G401.6 (cell line): ENCODE results near the gene ERFL.
"Not testable (repeated sequence)": the region's sequence is repeated elsewhere in the genome, so short reads cannot be mapped to it uniquely, and the experiment has no call there.

ENCODE experiments used
- FAIRE-seq: peaks from 2 replicates; lab custom pipeline; 2012; peaks lifted over from hg19 to GRCh38; lab: Jason Lieb, UNC

Gene ERFL

DNA sequence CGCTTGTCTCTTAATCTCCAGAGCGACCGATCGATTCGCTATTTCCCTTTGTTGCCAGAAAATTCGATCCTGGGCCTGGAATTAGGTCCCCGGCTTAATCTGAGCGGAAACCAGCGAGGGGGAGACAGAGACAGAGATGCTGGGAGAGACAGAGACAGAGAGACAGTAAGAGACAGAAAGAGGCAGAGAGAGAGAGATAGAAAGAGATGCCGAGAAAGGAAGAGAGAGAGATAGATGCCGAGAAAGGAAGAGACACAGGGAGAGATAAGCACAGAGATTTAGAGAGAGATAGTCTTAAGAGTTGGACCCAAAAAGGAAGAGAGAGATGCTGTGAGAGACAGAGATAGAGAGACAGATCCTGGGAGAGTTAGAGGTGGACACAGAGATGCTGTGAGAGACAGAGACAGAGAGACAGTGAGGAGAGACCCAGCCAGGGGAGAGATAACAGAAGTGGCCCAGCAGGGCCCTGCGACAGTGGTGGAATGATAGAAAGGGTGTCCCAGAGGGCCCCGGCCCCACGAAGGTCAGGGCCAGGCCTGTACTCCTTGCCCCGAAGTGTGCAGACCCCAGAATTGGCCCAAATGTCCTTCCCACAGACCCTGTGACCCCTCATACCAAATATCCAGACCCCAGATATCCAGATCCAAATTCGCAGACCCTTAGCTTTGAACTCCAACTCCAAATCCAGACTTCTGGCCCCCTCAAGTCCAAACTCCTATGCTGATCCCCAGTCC is 1.3 kb downstream of the ERFL start:
- no peak for FAIRE-seq

DNA sequence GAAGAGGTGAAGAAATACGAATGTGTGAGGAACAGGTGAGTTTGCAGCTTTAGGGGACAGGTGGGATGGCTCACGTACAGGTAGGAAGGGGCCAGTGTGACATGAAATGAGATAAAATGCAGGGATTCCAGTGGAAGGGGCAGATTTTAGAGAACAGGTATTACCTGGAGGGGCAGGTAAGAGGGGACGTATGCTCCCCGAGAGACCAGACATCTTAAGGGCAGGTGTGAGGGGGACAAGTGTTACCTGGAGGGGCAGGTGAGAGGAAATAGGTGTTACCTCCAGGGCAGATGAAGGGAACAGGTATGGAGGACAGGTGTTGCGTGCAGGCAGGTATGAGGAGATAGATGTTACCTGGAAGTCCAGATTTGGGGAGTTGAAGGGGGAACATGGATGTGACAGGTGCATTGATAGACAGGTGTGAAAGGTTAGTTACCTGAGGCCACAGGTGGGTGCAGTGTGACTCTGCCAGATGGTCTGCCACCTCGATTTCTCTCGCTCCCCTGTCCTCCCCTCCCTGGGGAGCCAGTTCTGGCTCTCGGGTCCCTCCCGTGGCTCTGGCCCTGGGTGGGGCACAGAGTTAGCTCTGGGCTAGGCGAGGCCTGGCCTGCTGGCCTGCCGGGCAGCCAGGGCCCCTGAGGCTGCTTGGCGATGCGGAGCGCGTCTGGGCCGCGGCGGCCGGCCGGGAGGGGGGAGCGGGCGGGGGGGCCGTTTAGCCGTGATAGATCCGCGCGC is 2.1 kb downstream of the ERFL start:
- FAIRE-seq = no peak

DNA sequence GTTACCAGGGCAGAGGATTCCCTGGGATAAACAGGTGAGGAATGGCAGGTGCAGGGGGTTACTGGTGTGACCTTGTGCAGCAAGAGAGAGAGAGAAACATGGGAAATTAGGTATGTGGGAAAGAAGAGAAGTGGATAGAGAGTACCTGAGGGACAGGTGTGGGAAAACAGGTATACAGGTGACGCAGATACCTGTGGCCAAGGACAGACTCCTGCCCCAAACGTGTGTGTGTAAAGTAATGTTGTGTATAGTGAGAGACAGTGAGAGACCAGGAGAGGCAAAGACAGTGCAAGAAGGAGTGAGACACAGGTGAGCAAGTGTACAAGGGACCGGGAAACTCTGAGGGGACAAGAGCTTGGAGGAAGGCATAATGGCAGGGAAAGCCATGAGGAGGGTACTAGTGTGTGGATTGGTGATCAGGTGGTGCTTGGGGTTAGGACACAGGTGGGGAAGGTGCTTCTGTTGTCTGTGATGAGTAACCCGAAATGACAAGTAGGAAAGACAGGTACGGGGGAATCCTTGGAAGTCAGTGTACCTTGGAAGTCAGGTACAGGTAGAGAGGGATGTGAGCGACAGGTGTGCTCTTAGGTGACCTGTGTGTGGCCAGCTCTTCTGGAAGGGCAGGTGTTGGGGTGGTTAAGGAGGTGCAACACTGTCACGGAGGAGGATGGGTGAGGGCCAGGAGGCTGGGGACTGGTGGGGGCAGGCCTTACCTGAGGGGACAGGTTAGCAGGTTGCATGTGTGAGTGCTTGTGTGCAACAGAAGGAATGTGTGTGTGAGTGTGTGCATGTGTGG is 2.8 kb downstream of the ERFL start:
- no peak for FAIRE-seq

DNA sequence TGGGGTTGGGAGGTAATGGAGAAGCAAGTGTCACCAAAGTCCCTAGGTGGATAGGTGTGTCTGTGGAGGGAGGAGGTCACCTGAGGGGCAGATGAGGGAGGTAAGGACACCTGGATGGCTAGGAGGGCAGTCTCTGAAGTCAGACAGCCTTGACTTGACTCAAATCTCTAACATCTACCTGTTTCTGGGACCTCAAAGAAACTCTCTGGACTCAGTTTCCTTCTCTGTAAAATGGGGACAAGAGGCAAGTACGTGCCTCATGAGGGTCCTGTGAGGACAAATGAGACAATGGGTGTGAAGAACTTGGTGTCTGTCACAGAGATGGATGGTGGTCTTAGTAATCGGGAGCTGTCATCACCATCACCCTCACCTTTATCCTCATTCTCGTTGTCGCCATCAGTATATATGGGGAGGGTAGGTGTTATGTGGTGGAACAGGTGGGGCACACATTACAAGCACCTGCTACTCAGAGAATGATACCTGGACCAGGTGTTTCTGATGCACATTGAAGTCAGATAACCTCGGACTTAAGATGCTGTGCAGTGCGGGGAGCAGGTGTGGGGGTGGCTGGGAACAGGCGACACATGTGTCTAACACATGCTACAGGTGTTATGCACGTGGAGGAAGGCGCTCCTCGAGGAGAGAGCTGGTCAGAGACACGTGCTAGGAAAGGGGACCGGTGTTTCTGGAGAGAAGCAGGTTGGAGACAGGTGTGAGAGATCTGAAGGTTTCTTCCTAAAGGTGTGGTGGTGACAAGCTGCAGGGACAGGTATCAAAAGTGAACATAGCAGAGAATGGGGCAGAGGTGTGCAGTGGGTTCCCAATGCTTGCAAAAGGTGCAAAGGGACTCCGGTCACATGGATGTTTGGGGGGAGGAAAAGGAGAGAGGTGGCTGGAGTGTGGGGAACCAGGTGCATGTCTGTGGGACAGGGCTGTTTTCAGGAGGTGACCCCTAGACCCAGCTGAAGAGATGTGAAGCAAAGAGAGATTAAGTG is 3.8 kb downstream of the ERFL start:
- no peak for FAIRE-seq

DNA sequence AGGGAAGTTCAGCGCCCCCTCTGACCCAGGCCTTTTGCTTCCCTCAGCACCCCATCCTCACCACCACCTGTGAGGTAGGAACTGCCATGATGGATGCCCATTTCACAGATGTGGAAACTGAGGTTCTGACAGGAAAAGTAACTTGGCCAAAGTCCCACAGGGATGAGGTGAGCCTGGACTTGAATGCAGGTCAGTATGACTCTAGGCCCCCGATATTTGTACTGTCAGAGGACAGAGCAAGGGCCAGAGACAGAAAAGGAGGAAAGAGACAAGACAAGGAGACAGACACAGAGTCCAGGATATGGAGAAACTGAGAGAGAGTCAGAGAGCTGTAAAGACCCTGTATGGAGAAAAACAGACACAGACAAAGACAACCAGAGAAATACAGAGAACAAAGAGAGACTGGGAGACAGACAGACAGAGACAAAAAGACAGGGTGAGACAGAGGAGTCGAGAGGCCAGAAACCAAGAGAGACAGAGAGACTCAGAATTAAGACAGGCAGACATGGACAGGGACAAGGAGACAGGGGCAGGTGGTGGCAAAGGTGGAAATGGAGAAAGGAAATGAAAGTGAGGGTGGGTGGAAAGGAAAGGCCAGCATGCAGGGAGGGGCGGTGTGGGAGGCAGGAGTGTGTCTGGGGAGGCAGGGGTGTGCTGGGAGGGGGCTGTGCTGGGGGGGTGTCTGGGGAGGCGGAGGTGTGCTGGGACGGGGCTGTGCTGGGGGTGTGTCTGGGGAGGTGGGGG is 5.0 kb downstream of the ERFL start:
- no peak for FAIRE-seq

DNA sequence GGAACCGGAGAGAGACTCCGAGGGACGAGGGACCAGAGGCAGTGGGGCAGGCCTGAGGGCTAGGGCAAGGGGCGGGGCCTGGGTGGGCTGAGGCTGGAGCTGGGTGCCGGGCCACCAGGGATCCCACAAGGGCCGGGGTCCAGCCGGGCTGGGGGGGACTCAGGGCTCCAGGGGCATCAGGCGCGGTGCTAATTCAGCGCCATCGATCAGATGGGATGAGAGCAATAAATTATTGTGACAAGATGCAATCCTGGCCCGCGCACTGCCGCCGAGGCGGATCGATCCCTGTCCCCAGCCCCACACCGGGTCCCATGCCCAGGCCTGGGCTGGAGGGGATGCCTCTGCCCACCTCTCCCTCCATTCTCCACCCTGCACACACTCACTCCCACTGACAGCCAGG is 5.7 kb downstream of the ERFL start:
- FAIRE-seq = no peak

DNA sequence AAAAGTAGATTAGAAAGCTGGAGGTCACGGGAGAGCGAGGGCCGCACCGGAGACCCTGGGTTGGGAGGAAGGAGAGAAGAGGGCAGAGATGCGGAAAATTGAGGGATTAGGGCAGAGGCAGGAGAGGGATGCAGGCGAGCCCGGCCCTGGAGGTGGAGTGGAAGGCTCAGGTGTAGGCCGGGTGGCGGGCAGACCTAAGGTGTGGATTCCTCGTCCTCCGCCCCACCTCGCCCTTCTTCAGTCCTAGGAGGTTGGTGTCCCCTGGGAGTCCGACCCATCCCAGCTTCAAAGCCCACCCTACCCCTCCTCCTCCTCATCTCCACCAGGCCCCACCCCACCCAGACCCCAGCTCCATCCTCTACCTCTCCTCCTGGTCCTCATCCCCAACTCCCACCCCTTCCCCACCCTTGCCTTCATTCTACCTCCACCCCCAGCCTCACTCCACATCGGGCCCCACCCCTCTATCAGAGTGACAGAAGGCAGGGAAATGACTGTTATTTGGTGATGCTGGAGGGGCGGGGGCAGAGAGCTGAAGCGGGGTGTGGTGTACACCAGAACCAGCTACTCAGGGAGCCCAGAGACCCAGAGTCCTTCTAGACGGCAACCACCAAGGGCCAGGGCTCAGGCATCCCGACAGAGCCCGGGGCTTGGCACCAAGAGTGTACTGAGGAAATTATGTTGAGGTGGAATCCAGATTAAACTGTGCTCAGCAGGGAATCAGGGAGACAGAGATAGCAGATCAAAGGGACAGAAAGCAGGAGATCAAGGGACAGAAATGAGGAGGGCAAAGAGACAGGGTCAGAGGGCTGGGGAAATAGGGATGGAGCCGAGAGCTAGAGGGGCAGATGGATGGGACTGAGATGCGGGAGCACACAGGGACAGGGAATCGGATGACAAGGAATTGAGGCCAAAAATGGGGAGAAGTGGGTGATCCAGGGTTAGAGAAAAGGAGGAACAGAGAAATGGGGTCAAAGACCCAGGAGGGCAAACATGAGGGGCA is 6.4 kb downstream of the ERFL start:
- FAIRE-seq = no peak

DNA sequence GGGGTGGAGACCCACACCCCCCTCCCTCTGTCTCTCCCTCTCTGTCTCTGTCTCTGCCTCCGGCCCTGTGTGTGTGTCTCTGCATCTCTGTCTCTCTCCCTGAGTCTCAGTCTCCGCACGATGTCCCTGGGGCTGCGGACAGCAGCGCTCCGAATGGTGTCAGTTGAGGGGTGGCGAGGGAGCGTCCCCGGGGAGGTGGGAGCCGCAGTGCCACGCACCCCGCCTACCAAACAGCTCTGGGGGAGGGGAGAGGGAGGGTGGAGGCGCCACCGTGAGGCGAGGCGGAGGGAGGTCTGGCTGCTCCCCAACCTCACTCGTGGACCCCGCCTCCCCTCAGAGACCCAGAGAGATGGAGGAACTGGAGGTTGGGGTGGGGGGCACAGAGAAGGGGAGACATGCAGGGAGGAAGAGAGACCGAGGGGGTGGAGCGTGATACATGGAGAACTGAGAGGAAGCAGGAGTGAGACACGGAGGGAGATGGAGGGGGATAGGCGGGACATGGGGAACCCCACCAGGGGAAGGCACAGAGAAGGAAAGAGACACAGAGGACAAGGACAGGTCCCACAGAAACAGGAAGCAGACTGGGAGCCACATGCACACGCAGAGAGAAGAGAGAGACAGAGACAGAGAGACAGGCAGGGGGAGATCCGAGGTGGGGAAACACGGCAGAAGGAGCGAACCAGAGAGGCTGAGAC is 7.2 kb downstream of the ERFL start:
- FAIRE-seq = no peak

DNA sequence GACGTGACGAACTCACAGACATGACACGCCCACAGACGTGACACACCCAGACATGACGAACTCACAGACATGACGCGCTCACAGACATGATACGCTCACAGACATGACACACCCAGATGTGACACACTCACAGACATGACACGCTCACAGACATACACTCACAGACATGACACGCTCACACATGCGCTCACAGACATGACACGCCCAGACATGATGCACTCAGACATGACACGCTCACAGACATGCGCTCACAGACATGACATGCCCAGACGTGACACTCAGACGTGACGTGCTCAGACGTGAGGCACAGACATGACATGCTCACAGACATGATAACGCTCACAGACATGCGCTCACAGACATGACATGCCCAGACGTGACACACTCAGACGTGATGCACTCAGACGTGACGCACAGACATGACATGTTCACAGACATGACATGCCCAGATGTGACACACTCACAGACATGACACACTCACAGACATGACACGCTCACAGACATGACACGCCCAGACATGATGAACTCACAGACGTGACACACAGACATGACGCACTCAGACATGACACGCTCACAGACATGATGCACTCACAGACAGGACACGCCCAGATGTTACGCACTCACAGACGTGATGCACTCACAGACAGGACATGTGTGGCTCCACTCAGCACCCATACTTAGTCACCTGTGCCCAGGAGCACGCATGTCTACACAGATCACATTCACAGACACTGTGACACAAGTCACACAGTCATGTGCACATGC is 8.1 kb downstream of the ERFL start:
- no peak for FAIRE-seq

DNA sequence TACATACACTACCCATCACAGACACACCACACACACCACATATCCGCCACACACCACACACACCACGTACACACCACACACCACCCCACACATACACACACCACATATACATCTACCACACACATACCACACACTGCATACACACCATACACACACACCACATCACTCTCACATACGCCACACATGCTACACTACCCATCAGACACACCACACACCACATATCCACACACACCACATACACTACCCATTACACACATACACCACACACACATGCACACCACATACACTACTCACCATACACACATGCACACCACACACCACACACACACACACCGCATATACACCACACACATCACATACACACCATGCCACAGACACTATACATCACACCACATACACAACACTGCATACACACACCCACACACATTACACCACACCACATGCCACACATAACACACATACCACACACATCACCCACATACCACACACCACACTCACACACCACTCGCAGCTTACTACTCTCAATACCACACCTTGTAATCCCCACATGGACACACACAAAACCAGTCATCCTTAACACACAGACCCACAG is 9.5 kb downstream of the ERFL start:
- no peak for FAIRE-seq

DNA sequence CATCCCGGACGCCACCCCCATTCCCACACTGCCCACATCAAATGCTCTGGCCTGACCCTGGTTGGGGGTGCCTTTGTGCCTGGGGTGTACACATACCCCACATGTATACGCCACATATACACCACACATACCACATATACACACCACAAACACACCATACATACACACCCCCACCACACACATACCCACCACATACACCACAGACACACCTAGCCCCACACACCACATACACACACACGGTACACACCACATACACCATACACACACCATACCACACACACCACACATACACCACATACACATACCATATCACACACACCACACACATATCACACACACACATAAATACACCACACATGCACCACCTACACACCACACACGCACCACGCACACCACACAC is 10.2 kb downstream of the ERFL start:
- FAIRE-seq = no peak

DNA sequence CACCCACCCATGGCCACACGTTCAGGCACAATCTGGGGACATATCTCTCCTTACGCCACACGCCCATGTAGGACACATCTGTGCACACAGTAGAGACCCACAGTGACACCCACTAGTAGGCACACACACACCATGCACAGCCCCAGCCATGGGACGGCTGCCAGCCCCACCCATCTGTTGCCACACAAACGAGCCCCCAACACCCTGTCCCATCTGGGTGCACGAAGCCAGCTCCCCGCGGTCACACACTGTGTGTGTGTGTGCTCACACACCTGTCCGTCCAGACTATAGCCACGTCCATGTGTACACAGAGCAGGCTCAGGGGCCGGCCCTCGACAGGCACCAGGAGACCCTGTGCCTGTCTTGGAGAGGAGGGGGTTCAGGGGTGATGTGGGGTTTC is 10.6 kb downstream of the ERFL start:
- FAIRE-seq = no peak

DNA sequence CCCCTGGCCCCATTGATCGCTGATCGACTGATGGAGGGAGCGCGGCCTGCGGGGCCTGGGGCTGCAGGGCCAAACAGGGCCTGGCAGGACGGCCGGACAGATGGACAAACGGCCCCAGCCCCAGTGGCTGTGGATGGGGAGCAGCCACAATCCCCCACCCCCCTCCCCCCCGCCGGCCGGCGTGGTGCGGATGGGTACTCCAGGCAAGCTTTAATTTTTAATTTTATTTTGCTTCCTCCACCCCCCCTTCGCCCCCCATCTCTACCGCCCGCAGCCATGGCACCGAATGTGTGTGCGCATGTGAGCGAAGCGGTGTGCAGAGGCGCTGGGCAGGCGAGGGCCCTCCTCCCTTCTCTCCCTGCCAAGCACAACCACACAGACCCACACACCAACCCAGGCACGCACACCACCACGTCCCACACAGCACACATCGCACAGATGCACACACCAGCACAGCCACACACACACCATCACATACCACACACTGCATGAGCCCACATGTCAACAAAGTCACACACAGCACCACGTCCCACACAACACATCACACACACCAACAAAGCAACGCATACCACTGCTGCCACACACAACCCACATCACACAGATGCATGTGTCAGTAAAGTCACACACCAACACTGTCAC is 12.4 kb downstream of the ERFL start:
- FAIRE-seq = no peak

DNA sequence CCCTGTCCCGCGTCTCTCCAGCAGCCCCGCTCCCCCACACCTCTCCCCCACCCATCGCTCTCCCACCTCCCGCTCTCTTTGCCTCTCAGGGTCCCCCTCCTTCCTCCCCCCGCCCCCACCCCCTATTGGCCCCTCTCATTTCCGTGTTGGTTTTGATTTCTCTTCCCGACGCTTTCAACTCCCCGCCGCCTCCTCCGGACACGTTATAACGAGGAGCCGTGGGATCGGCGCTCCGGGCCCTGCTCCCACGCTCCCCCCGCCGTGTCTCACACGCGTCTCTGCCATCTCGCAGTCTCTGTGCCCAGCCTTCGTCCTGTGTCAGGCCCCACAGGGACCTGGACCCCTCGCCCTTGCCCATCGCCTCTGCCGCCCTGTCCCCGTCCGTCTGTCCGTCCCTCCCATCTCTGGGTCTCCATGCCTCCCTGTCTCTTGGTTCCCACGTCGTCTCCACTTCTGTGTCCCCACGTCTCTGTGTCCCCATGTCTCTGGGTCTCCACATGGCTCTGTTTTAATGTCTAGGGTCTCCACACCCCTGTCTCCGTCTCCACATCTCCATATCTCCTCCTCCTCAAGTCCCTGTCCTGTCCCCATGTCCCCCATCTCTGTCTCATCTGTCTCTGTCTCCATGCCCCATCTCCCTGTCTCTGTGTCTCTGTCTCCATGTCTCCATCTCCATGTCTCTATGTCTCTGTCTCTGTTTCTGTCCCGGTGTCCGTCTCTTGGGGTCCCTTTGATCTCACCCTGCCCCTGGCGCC is 13.1 kb downstream of the ERFL start:
- FAIRE-seq = no peak

DNA sequence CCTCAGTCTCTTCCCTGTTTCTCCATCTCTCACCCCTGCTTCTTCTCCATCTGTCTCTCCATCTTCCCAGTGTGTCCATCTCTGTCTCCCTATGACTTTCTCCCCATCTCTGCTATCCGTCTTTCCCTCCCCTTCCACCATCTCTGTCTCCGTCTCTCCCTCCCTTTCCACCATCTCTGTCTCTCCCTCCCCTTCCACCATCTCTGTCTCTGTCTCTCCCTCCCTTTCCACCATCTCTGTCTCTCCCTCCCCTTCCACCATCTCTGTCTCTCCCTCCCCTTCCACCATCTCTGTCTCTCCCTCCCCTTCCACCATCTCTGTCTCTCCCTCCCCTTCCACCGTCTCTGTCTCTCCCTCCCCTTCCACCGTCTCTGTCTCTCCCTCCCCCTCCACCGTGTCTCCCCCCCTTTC is 13.8 kb downstream of the ERFL start:
- not testable (repeated sequence) for FAIRE-seq

DNA sequence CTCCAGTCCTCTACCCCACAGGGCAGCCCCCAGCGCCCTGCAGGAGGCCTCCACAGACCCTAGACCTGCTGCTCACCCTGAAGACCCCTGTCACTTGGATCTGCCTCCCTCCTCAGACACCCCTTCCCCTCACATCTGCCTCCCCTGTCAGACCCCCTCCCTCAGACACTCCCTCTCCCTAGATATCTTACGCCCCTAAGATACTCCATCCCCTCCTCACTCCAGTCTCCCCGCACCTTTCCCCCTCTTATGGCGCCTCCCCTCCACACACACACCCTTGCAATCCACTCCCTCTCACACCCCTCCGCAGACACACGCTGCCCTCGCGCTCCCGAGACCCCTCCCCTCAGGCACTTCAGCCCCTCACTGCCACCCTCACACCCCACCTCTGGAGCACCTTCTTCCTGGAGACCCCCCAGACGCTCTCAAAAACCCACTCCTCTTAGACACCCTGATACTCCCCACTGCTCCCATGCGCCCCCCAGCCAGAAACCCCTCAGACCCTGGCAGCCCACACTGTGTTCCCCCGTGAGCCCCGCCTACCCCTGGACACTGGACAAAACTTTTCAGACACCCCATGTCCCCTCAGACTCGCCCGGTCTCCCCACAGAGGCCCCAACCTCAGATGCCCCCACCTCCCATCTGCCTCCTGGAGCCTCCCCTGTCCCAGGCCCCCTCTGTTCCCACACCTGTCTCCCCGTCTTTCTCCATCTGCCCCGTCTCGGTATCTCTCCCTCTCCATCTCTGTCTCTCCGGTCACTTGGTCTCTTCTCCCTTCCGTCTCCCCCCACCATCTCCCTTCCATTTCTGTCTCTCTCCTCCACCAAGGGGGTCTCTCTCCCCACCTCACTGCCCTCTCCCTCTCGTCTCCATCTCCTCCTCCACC is 14.5 kb downstream of the ERFL start:
- no peak for FAIRE-seq
